ENCODE measurements around the gene ARHGEF7.
"Not testable (repeated sequence)": the region's sequence is repeated elsewhere in the genome, so short reads cannot be mapped to it uniquely, and the experiment has no call there.

The ARHGEF7 gene

DNA sequence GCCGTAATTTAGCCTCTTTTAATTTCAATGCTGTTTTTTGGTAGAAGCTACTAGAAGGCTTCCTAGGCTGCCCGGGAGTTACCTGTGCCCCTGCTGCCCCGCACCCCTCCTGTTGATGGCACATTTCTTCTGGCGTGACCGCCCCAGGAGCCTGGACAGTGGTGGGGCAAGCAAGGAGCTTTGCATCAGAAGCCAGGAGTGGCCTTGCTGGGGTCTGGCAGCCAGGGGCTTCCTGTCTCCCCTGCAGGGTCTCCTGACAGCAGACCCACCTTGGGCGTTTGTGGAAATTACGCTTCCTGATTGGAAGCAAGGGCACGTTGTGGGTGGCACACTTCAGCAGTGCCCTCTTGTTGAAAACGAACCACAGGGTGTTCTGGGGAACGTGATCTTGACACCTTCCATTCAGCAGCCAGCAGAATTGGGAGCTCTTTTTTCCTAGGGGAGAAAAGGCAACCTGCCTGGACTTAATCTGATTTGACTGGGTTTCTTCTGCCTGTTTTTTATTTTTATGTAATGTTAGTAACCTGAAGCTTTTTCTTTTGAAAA is 115.3 kb downstream of the ARHGEF7 start:
- no peak for DNase-seq

- no peak for DNase-seq
Measured at GRCh38 chr13:111232191-111232590, 117.1 kb downstream of the ARHGEF7 start.

GRCh38 chr13:111233080-111233479 is 118.0 kb downstream of the ARHGEF7 start:
- DNase-seq: no peak

DNA sequence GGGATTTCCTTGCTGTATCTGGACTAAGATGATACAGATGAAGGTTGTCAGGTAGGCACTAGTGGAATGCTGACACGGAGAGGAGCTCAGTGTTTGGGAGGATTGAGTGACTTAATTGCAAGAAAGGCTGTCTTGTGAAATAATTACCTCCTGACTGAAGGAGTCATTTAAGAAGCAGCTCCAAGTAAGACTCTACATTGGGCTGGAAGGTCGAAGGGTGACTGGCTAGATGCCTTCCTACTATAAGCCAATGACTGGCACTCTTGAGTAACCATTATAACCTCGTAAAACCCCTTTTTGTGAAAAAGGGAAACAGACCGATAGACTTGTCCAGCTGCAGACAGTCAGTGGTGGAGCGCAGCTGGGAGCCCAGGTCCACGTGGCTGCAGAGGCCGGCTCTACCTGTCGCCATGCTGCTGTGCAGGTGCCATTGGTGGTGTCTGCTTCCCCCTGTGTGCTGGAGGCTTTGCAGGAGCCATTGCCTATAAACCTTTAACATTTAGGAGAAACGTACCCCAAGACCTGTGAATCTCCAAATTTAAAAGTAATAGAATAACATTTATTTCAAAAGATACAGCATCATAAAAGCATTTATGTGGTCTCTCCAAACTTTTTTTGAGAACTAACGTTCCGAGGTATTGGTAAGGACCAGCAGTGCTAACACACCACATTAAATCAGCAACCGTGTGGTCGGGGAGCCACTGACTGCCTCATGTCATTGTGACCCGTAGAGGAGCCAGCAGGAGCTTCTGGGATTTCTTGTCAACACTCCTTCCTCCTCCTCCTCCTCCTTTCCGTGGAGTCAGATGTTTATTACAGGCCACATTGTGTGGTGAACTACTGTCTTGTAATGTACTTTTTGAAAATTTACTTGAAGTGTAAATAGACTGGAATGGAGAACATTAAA is 124.9 kb downstream of the ARHGEF7 start:
- no peak for DNase-seq

DNA sequence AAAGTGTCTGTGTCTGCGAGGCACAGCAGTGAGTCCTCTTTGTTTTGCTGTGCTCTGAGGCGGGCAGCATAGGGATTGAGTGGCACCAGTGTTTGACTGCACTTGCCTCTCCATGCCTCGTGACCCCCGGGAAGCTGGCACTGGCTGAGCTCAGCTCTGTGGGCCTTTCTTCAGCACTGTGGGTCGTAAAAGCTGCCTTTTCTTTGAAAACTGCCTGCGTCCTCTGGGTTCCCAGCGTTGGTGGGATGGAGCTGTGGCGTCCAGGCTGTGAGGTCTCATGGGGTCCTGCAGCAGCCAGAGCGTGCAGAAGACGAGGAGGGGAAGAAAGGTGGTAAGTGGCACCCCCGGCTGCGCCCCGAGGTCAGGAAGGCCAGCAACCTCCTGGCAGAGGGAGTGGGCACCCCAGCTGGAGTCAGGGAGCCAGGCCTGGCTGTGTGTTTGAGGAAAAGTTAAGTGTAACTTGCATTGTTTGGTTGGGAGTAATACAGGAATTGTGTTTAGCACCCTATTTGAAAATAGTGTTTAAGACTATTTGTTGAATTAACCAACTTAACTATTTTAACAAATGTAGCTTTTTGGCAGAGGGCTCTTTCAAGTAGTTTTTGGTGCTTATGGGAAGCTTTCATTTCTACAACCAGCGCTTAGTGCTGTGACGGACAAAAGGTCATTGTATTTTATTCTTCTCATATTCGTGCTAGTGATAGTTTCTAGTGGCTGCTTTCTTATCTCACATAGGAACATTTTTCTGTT is 126.1 kb downstream of the ARHGEF7 start:
- DNase-seq: no peak

- DNase-seq: no peak
Measured at GRCh38 chr13:111241862-111242261, 126.8 kb downstream of the ARHGEF7 start.

GRCh38 chr13:111242585-111242984 is 127.5 kb downstream of the ARHGEF7 start:
- DNase-seq: no peak

DNA sequence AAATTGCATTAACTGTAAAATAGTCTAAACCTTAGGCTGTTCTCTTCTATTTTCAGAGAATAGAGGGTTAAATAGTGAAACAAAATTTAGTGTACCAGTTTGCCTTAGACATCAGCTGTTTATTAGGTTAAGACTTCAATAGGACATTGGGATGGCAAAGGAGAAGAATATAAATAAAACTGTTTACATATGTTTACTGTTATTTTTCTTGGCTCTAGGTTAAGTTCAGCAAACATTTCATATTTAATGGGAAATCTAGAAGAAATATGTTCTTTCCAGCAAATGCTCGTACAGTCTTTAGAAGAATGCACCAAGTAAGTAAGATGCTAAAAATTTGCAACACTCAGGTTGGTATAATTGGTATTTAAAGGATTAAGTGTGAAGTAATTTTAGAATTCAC is 128.9 kb downstream of the ARHGEF7 start:
- no peak for DNase-seq

DNA sequence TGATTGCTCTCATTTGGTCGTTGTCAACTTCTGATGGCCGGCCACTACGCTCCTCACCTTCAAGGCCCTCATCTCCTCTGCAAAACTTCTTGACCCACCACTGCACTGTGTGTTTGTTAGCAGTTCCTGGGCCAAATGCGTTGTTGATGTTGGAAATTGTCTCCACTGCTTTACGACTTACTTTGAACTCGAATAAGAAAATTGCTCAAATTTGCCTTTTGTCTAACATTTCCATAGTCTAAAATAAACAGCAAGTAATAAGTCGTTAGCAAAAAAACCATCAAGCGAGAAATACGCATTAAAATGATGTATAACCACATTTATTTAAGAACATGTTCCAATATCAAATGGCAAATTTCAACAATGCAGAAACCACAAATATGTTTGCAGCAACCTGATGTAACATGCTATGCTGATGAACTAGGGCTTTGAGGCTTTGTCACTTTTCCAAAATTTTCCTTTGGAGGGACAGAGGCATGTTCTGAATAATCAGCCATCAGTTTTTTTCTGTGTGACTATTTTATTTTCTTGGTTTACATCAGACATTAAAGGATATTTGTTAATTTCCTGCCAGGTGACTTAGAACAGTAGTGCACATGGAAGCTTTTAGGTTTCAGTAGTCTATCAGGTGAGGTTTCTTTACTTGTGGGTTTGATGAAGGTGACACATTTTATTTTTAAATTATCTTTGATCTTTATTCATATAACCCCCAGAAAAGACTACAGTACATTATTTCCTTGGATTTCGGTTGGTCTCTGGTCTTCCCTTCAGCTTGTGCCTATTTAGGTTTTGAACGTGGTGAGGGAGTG is 130.7 kb downstream of the ARHGEF7 start:
- no peak for DNase-seq

- no peak for DNase-seq
Measured at GRCh38 chr13:111247552-111247951, 132.4 kb downstream of the ARHGEF7 start.

- DNase-seq: no peak
Measured at GRCh38 chr13:111248822-111249221, 133.7 kb downstream of the ARHGEF7 start.

DNA sequence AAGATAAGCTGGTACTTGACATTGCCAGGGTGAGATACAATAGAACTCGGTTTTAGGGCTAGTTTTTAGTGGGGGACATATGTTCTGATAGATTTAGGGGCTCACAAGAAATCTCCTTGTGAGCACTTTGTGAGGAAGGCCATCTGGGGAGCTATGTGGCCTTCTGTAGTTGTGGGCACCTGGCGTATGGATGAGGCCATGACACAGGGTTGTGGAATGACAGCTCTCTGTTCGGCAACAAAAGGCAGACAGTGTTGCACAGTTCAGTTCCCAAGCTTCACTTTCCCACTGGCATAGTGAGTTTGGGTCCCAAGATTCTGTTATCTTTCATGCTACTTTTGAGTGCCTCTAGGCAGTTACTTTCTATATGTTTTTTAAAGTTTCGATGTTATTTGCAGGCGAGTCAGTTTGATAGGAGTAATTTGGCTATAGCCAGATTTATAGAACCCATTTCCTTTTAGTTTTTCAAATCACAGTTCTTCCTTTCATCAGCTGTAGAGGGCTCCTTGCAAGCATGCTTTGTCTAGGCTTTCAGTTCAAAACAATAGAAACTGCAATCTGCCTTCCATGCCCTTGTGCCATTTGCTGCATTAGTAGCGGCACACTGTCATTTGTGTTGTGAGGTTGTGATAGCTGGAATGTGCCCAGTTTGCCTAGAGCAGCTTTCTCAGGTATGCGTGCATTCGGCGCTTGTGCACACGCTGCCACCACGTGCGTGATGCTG is 134.7 kb downstream of the ARHGEF7 start:
- no peak for DNase-seq

- DNase-seq: no peak
Measured at GRCh38 chr13:111251646-111252445, 136.7 kb downstream of the ARHGEF7 start.

DNA sequence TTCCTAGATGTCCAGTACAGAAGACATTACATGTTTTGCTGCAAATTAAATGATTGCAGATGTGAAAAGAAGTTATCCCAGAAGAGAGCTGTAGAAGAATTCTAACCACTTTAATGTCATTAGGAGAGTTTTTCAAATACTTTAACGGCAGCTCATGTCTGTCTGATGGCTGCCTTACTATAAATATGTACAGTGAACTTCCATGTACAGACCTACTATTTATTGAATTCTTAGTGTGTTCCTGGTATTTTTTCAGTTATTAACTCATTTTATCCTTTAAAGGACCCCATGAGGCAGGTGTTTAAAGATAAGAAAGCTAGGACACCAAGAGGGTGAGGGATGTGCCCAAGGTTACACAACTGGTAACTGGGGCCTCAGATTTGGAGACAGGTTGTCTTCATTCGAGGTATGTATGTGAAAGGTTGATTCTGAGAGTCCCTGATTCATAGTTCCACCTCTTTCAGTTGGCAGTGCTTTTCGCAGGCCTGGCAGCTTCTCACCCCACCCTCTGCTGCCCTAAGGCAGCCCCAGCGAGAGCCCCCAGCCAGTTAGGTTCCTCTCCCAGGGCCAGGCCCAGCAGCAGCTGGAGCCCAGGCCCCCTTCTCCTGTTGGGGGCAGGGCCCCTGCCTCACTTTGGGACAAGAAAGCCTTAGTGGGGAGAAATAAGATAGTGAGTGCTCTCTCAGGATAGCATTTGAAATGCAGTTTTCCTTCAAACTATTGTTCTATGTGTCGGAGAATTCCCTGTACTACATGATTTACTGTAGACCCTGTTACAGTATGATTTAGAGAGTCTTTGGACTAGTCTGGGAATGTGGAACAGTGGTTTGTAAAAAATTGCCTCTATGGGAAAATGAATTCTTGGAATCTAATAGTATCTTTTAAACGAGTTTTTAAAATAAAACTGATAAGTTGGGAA is 137.6 kb downstream of the ARHGEF7 start:
- DNase-seq: no peak

- DNase-seq: no peak
Measured at GRCh38 chr13:111253365-111253872, 138.3 kb downstream of the ARHGEF7 start.

DNA sequence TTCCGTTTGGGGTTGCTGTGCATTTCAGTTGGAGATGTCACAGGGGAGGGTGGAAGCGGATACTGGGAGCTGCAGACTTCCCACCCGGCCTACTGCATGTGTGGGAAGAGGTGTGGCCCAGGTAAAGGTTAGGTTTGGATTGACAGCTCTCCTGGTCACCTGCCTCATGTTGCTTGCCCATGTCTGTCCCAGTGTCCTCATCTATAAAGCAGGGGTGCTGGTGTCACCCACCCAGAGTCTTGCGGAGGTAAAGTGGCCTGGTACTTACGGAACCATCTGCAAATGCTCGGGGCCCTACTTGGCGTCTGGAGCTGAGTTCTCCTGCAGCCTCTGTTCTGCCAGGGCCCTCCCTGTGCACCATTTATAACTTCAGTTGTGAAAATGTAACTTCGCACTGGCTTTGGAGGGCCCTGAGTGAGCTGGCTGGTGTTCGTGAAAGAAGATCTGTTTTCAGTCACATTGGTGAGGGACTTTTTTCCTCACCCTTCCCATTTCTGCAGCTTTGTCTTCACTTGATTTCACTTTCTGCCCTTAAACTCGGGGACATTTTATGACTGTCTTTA is 140.2 kb downstream of the ARHGEF7 start:
- DNase-seq: no peak

DNA sequence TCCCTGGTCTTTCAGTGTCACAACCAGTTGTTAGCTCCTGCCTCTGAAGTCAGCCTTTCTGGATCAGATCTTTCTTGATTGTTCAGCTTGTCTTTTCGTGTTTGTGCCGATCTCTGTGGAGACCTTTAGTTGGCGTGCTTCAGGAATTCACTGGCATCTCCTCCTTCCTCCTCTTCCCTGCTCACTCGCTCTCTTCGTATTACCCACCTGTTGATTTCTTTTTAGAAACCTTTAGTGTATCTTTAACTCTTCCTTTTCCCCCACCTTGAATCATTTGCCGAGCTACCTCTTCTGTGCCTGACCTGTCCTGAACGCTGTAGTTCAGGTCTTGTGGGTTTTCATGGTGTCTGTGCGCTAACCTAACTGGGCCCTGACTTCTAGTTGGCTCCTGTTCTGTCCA is 141.3 kb downstream of the ARHGEF7 start:
- DNase-seq: no peak

- DNase-seq: no peak
Measured at GRCh38 chr13:111256946-111257345, 141.8 kb downstream of the ARHGEF7 start.

DNA sequence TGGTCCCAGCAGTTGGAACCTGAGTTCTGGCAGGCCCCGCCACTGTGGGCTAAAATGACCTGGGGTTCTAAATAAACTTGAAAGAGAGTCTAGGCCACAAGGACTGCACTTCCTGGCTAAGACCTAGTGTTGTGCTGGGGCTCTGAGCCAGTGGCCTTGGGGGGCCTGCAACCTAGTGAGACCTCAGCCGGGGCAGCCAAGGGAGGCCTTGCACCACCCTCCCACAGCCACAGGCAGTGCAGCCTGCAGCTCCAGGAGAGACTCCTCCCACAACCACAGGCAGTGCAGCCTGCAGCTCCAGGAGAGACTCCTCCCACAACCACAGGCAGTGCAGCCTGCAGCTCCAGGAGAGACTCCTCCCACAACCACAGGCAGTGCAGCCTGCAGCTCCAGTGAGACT is 142.8 kb downstream of the ARHGEF7 start:
- not testable (repeated sequence) for DNase-seq

GRCh38 chr13:111258637-111259036 is 143.5 kb downstream of the ARHGEF7 start:
- DNase-seq: no peak
